ENCODE results near the gene ESR2. TPM values are rescaled to one million over a fixed set of nuclear protein-coding genes. Genes with fewer than 3 reads are reported as not detected.

Gene ESR2
- total and polyA plus RNA-seq, 4 donors: 0.01 to 0.28 (median 0.09) TPM

- H3K27ac ChIP-seq (ENCODE audit: low read depth in 1 of 2, low read length in 2 of 2): no peak overlapping the region
Observed at GRCh38 chr14:64281805-64282204, 12.4 kb downstream of the ESR2 start.

More at GRCh38 chr14:64281805-64282204, 12.4 kb downstream of the ESR2 start:
- no peak for DNase-seq (ENCODE audit: low spot score)
- 66% methylated on average over 2 of the region's 2 CpGs for WGBS
- no peaks in the 10 kb centered on the region for H3K9me3 ChIP-seq (ENCODE audit: control insufficient read depth in 4 of 4, low read length in 3 of 4)
- no peak overlapping the region for H3K9ac ChIP-seq (ENCODE audit: low read depth in 1 of 2, low read length in 2 of 2)
- H3K36me3 ChIP-seq (ENCODE audit: control insufficient read depth in 4 of 4, insufficient read depth in 3 of 4, low read depth in 1 of 4, low read length in 3 of 4): no peaks in the 10 kb centered on the region
- TF ChIP-seq ZBTB33 (IDR thresholded peaks at IDR 0.05) (no peak), CTCF (IDR thresholded peaks at IDR 0.05; ENCODE audit: low read depth, low read length, missing input control) (no peak), SP1 (IDR thresholded peaks at IDR 0.05) (no peak), HNF4A (conservative IDR thresholded peaks at IDR 0.05) (no peak), RAD21 (IDR thresholded peaks at IDR 0.05) (no peak), TAF1 (conservative IDR thresholded peaks at IDR 0.05) (no peak), YY1 (IDR thresholded peaks at IDR 0.05) (no peak), REST (IDR thresholded peaks at IDR 0.05) (no peak)
- no peaks in the 10 kb centered on the region for H3K27me3 ChIP-seq (ENCODE audit: control insufficient read depth in 4 of 4, insufficient read depth in 4 of 4, low read length in 3 of 4)
- no peak overlapping the region for H3K4me3 ChIP-seq (ENCODE audit: low read depth in 1 of 3, low read length in 3 of 3)
- H3K4me1 ChIP-seq (ENCODE audit: control insufficient read depth in 4 of 4, insufficient read depth in 4 of 4, low read length in 3 of 4): no peaks in the 10 kb centered on the region

All from liver (tissue), 9 donors.